DMS53 (cell line): ENCODE results near the gene DNAH1.

ENCODE experiments used
- DNase-seq: peaks from one replicate; lab custom pipeline; 2025; lab: John Stamatoyannopoulos, UW

Gene DNAH1

GRCh38 chr3:52358362-52358940 lies 42.3 kb downstream of the DNAH1 start:
- DNase-seq = no peak

- no peak for DNase-seq
These were observed 43.2 kb downstream of the DNAH1 start for GRCh38 chr3:52359116-52359855.

GRCh38 chr3:52361011-52361410 lies 44.9 kb downstream of the DNAH1 start:
- DNase-seq = no peak

- no peak for DNase-seq
These were observed 45.3 kb downstream of the DNAH1 start for GRCh38 chr3:52361454-52361853.

- no peak for DNase-seq
These were observed 45.8 kb downstream of the DNAH1 start for GRCh38 chr3:52361898-52362297.

GRCh38 chr3:52364322-52365035 lies 48.4 kb downstream of the DNAH1 start:
- no peak for DNase-seq

GRCh38 chr3:52366527-52366926 lies 50.4 kb downstream of the DNAH1 start:
- no peak for DNase-seq

- no peak for DNase-seq
These were observed 52.1 kb downstream of the DNAH1 start for GRCh38 chr3:52367891-52368880.

- DNase-seq = no peak
These were observed 54.4 kb downstream of the DNAH1 start for GRCh38 chr3:52370531-52370930.

- DNase-seq = no peak
These were observed 56.8 kb downstream of the DNAH1 start for GRCh38 chr3:52372822-52373504.

GRCh38 chr3:52373676-52374075 lies 57.6 kb downstream of the DNAH1 start:
- DNase-seq = no peak

GRCh38 chr3:52374173-52374572 lies 58.1 kb downstream of the DNAH1 start:
- no peak for DNase-seq

- no peak for DNase-seq
These were observed 63.5 kb downstream of the DNAH1 start for GRCh38 chr3:52379610-52380009.

- no peak for DNase-seq
These were observed 63.9 kb downstream of the DNAH1 start for GRCh38 chr3:52380023-52380422.

GRCh38 chr3:52381623-52382022 lies 65.5 kb downstream of the DNAH1 start:
- no peak for DNase-seq

- no peak for DNase-seq
These were observed 67.3 kb downstream of the DNAH1 start for GRCh38 chr3:52383446-52383845.

- no peak for DNase-seq
These were observed 68.1 kb downstream of the DNAH1 start for GRCh38 chr3:52384019-52384761.

- DNase-seq = peak; percentile 46
These were observed 69.0 kb downstream of the DNAH1 start for GRCh38 chr3:52385157-52385556.

GRCh38 chr3:52387481-52387880 lies 71.4 kb downstream of the DNAH1 start:
- no peak for DNase-seq

- DNase-seq = no peak
These were observed 72.3 kb downstream of the DNAH1 start for GRCh38 chr3:52388348-52388821.

- DNase-seq = no peak
These were observed 72.8 kb downstream of the DNAH1 start for GRCh38 chr3:52388933-52389332.
